HuH-7 (cell line): ENCODE results near the gene SLC44A1.

ENCODE experiments used
- DNase-seq: peaks from one replicate; pipeline ENCODE4 v3.0.0; 2011; ENCODE audit warnings: low spot score

Gene SLC44A1

DNA sequence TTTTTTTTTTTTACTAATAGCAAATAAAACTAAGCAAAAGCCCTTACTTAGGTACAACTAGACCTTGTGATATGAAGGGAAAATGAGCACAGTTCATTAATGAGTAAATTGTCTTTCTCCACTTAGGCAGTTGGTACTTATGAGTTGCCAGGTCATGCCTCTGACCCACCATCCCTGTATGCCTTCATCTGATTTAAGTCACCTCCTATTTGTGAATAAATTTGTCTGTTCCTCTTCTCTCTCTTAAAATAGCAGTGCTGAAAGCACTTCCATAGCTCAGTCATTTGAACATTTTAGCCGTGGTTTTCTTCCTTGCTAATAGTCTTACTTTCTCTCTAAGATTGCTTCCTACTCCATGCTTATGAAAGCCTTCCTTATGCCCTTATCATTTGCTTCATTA, 61.4 kb downstream of the SLC44A1 start:
- no peak for DNase-seq

DNA sequence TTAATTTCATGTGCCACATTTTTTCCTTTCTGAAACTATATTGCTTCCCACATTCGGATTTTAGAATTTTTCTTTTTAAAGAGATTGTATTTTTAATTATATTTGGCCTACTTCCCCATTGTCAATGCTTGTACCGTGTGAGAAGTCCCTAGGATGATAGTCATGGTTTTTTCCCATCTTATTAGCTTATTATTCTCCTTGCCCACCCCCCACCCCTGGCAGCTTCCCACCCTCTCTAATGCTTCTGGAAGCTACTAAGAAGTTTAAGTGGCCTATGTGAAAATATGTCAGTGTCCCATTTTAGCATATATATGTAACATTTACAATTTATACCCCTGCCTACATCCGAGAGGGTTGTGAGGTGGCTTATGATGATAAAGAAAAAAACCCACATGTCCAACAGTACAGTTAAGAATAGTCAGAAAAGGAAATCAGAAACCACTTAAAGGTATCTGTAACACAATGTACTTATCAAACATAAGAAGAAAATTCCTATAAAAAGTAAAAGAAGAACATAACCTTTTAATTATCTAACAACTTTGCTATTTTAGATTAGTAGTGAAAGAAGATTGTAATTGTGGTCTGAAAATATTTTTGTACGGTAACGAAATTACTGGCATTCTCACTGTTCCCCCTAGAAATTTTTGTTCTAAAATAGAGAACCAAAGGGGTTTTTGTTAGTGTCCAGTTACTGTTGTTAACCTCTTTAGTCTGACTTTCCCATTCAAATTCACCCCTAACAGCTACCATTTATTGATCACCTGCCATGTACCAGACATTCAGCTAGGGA, 62.1 kb downstream of the SLC44A1 start:
- no peak for DNase-seq

DNA sequence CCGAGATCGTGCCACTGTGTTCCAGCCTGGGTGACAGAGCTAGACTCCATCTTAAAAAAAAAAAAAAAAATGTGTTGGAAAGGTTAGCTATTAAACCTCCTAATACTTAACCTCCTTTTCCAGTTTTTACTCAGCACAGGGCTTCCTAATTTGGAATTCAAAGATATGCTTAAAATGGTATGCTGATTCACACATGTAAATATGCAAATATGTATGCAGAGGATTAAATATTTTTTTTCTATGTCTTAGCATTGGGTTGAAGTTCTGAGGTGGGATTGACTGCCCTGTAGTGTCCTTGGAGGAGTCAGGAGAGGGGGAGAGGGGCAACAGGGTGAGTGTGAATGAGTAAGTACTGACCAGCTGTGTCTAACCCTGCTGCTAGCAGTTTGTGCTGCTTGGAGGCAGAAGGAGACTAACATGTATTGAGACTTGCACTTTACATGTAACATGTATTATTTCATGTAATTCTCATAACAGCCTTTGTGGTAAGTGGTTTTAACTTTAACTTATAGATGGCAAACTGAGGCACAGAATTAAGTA, 63.2 kb downstream of the SLC44A1 start:
- no peak for DNase-seq

DNA sequence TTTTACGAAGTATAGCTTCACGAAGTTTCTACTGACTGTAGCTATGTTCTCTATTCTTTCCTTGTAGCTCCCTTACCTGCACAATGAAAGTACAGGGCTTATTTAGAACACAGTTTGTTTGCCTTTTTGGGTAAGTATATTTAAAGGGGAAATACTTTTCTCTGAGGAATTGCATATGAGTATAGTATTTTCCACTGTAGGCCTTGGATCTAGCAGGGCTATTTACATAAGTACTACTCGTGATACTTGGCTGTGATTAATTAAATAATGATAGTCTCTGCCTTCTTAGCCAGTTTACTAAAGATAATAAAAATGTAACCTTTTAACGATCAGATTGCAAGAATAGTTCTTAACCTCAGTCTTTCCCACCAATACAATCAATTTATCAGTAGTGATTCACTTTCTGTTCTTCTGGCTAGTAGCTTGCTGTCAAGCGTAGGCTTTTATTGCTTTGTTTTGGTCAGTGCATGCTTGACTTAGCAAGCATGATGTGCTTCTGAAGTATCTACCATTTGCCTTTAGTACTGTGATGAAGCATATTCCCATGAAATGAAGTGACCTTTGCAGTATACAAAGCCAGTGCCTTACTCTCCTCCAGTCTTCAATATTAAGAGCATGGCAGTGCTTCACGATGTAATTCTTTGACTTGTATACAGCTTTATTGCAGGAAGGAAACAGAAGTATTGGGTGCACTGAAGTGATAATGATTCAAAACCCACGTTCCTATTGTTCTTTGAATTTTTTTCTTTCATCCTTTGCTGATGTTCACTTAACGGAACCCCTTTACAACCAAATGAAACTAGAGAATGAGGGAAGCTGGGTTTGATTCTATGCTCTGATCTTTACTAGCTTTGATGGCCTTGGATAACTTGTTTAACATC, 64.2 kb downstream of the SLC44A1 start:
- no peak for DNase-seq

DNA sequence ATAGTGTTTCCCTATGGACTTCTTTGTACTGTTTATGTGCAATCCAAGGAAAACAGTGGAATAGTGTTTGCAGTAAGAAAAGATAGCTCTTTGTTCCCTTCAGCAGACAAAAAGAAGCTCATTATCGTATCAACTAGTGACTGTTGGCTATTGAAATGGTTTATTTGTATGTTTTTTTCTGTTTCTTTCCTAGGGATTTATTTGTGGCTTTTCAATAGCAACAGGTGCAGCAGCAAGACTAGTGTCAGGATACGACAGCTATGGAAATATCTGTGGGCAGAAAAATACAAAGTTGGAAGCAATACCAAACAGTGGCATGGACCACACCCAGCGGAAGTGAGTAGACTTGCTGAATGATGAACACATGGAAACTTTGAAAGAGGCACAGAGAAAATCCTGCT, 65.1 kb downstream of the SLC44A1 start:
- no peak for DNase-seq

DNA sequence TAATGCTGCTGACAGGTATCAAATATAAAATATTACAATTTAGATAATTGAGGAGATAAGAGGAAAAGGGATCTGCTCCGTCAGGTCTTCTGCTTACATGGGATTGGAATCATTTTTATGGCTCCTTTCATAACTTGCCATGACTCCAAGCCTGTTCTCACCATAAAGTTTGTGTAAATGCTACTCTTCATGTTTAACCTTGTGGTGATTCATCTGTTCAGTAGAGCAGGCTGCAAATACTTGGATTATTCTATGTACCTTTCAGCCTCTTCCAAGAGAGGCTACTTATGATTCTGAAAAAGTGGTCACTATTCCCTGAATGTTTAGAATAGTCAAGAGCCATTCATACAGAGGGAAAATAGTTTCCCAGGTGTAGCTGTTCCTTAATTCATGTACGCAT, 66.9 kb downstream of the SLC44A1 start:
- DNase-seq = no peak

DNA sequence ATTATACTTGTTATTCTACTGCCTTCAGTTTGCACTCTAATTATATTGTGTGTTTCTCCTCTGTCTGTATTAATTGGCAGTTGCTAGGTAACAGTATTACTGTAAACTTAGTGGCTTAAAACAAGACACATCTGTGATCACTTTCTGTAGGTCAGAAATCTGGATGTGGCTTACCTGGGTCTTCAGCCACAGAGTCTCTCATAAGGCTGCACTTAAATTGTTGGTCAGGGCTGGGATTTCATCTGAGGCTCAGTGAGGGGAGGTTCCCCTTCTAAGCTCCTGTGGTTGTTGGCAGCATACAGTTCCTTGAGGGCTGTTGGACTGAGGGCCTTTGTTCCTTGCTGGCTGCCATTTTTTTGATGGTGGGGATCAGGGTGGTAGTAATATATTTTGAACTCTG, 68.8 kb downstream of the SLC44A1 start:
- no peak for DNase-seq

DNA sequence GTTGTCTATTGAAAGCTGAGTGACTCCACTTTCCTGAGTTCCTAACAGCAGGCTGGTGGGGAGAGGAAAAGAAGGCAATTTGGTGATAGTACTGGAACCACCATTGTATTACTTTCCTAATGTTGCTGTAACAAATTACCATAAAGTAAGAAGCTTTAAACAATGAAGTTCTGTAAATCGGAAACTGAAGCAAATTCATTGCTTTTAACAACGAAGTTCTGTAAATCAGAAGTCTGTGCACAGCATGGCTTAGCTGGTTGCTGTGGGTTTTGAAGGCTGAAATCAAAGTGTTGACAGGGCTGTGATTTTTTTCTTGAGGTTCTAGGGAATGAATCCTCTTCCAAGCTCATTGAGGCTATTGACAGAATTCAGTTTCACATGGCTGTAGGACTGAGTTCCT, 72.3 kb downstream of the SLC44A1 start:
- DNase-seq = no peak

DNA sequence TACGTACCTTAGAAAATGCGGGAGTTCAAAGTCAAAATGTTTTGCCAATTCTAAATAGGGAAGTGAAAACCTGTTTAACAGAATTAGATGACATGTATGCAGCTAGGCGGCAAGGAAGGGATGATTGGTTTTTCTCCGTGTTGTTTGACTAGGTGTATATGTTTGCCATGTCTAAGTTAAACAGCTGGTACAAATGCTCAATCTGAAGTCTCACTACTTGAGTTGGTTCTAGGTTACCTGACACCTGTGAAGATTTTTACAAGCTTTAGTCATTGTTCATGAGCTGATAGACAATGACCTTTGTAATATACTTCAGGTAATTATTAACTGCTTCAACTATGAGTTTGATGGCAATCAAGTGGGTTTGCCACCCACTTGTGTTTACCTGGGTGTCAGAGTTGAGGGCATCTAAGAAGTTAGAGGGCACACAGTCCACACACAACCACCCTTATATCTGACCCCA, 74.3 kb downstream of the SLC44A1 start:
- DNase-seq = peak; percentile 21

DNA sequence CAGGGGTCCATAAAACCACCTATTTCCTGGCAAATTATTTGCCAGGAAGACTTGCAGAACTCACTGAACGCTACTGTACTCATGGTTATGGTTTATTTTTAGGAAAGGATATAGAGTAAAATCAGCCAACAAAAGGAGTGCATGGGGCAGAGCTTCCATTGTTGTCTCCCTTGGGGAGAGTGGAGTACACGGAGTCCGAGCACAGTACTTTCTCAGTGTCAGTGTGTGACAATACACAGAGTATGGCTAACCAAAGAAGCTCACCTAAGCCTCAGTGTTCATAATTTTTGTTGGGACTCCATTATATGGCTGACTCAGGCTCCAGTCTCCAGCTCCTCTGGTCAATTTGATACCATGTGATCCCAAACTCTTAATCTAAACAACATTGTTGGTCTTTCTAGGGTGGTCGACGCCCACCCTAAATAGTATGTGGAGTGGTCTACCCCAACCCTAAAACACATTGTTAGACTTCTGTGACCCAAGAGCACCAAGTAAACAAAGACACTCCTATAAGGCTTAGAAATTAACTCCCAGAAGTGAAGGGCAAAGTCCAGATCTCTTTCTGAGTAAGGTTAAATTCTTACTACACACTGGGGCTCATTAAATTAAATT, 74.9 kb downstream of the SLC44A1 start:
- DNase-seq = no peak

DNA sequence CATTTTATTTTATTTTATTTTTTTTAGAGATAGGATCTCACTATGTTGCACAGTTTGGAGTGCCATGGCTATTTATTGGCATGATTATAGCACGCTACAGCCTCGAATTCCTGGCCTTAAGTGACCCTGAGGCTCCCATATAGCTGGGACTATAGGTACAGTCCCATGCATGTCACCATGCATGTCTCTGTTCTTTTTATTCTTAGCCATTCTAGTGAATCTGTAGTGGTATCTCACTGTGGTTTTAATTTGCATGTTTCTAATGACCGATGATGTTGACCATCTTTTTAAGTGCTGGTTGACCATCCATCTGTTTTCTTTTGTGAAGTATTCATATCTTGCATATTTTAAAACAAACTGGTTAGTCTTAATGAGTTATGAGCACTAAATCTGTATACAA, 76.1 kb downstream of the SLC44A1 start:
- DNase-seq = no peak

DNA sequence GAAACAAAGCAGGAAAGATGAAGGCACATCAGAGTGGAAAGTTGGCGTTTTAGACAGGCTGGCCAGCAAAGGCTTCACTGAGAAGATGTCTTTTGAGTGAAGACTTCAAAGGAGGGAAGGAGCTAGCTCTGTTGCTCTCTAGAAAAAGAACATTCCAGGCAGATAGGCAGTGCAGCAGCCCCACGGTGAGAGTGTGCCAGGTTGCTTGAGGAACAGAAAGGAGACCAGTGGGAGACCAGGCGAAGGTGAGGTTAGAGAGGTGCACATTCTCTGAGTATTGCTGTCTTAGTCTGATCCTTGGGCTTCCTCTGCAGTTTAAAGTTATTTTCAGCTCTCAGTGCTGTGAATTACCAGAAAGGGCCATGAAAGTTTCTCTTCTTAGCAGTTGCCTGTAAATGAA, 83.8 kb downstream of the SLC44A1 start:
- no peak for DNase-seq

DNA sequence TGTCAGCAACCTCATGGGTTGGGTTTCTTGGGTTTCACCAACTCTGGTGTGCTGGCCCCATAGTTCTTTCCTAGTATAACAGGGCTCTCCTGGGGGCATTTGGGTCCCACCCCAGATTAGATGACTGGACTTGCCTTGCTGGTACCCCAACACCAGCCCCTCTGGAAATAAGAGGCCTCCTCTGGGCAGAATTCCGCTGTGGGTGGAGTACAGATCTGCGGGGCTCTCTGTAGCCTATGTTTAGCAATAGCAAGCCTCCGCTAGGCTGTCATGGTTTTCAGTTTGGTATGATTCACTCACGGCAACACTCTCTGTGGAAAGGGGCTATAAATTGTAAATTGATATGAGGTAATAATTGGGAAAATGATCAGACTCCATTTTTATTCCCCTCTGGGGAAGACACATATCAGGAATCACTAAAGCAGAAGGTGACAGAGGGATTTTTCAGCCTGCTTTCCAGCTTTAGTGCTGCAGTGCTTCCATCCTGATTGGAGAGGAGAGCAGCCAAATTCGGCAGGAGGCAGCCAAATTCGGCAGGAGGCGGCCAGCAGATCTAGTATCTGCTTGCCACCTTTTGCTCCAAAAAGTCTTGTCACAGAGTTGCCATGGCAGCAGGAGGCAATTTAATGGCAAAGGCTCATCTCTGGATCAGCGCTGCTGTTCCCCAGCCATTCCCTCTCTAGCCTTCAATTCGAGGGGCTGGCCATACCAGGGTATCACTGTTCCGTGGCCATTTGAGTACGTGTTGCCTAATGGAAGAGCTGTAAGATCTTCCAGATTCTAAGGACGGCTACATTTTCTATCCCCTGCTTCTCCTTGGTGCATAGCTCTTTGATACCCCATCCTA, 84.6 kb downstream of the SLC44A1 start:
- no peak for DNase-seq

DNA sequence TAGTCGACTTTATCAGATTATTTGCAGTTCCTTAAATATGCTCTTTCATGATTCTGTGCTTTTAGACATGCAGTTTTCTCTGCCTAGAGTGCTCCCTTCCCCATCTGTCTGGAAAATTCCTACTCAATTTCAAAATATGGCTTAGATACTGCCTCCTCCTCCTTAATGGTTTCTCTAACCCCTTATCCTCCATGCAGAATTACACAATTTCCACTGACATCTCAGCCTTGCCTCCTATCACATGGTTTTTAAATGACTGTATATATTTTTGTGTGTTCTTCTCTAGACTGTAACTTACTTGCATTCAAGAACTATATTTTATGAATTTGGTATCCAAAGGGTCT, 85.2 kb downstream of the SLC44A1 start:
- DNase-seq = no peak

DNA sequence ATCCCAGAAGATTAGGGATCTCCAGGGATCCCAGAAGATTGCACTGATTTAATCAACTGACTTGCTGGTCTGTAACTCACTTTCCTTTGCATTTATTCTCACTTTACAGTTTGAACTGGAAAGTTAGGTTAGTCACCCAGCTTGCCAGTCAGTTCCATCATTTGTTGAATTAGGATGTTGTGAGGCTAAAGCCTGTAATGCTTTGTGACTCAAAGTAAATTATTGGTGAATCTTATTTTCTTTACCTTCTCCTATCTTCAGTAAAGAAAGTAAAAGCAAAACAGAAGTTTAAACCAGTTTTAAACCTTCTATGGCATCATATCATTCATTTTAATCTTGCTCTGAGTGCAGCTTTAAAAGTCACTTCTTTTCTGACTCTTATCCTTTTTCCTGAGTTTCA, 85.8 kb downstream of the SLC44A1 start:
- DNase-seq = no peak

DNA sequence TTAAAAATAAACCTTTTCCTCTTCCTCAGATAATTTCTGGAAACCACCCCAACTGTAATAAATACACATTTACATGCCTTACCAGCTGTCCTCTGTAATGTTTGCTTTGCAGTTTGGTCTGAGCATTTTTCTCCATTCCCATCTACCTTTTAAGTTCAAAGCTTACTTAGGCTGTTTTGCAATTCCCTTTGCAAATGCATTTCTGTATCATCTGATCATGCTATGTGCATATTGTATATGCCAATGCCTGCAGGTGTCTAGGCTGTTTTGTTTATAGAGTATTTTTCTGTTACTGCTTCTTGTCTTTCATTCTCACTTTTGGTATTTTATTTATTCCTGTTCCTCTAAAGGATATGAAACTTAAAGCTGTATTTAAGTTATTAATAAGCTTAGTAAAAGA, 86.3 kb downstream of the SLC44A1 start:
- no peak for DNase-seq

DNA sequence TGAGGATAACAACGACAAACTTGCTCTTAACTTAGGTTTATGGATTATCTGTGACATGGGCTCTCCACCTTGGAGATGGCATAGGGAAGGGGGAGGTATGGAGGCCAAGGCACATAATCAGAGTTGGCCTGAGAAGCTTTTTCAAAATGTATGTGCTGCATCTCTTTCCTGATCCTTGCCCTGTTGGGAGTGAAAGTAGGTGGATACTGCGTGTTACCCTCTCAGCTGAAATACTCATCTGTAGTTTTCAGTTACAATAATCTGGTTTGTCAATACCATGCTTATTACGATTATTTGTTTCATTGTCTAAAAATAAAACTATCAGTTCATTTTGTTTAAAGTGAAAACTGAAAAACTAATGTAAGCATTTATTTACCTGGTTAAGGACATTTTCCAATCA, 86.7 kb downstream of the SLC44A1 start:
- no peak for DNase-seq

DNA sequence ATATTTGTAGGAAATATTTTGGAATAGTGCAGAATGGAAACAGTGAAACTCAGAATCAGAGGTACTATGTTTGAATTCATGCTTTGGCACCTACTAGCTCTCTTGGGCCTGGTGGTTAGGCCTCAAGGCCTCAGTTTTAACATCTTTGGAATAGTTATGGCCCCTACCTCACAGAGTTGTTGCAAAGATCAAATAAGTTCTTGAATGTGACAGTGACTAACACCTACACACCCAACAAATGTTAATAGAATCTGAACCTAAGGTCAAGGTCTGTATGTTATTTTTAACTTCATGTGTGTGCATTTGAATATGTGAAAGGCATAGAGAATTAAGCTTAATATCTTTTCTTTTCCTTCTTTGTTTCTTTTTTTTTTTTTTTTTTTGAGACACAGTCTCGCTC, 87.3 kb downstream of the SLC44A1 start:
- DNase-seq = no peak

DNA sequence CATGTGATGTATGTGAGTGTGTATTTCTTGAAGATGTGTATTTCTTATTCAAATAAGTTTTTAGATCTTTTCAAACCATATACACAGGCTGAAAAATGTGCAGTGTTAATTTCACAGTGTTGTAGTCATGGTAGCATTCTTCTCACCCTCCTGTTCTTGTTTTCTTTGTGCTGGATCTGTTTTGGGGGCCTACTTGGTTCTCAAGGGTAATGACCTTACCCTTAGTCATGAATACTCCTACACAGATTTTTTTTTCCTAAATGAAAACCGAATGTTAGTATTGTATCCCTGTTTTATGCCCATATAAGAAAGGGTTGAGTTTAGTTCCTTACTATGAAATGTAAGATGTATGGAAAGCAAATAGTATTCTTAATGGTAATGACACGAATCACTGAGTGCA, 88.0 kb downstream of the SLC44A1 start:
- DNase-seq = no peak

DNA sequence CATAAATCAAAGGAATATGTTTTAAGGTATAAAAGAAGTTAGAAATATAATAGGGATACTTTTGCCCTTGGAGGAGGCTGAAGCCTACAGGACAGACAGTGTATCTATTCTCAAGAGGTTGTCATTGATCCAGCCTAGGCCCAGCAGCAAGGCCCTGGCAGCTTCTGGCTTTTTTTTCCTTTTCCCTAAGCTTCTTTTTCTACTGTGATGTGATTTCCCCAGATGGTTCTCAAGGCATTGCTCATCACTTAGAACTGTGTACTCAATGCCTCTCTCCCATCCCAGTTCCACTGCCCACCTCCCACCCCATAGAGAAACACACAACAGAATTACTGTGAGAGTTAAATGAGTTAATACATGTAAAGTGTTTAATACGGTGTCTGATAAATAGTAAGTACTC, 88.6 kb downstream of the SLC44A1 start:
- DNase-seq = no peak

DNA sequence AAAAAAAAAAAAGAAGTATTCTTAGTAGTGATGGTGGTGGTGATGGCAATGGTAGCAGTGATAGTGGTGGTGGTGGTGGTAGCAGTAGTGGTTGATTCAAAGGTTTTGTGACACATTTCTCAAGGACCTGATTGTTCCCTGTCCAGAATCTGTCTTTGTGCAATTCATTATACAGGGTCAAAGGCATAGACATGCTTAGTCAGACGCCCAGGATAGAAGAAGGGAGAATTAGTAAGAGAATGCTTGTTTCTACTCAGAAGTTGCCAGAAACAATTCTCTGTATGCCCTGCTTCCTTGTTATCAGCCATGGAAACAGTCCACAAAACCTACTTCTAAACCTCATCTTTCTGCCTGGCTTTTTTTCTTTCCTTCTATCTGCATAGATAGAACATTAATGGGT, 89.4 kb downstream of the SLC44A1 start:
- DNase-seq = no peak

DNA sequence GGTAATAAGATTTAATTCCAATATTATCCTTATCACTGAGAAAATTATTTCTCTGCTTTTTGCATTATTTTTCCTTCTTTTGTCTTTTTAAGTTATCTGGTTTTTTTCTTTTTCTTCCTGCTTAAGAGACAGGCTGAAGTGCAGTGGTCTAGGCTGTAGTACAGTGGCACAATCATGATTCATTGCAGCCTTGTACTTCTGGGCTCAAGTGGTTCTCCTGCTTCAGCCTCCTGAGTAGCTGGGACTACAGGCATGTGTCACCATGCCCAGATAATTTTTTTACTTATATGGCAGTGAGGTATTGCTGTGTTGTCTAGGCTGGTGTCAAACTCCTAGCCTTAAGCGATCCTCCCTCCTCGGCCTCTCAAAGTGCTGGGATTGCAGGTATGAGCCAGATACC, 93.9 kb downstream of the SLC44A1 start:
- DNase-seq = no peak
